Neural progenitor cell (in vitro differentiated cells): ENCODE data around the gene POMGNT2. TPM values are rescaled to one million over a fixed set of nuclear protein-coding genes. Genes with fewer than 3 reads are reported as not detected.

Experiments used
- DNase-seq: peaks from one replicate; pipeline ENCODE4 v3.0.0-alpha.2; 2016; ENCODE audit warnings: low spot score
- H2AFZ ChIP-seq: fragments of 200-600 bp; sonication (generic); replicated peaks from 2 replicates; pipeline ENCODE4 v1.6.1; 2016; ENCODE audit warnings: antibody characterized with exemption
- H3F3A ChIP-seq: fragments of 200-600 bp; sonication (generic); 2 replicates; pipeline ENCODE4 v1.6.1; 2016; ENCODE audit warnings: antibody characterized with exemption, low read depth
- H3K27ac ChIP-seq: fragments of 200-600 bp; sonication (generic); 2 replicates; pipeline ENCODE4 v1.5.1; 2016; ENCODE audit warnings: mild to moderate bottlenecking
- H3K27me3 ChIP-seq: fragments of 200-600 bp; sonication (generic); 2 replicates; pipeline ENCODE4 v1.6.1; 2016; ENCODE audit warnings: mild to moderate bottlenecking, moderate library complexity
- H3K36me3 ChIP-seq: fragments of 200-600 bp; sonication (generic); 2 replicates; pipeline ENCODE4 v1.5.1; 2016
- H3K4me1 ChIP-seq: fragments of 200-600 bp; sonication (generic); 2 replicates; pipeline ENCODE4 v1.6.1; 2016; ENCODE audit warnings: mixed run types
- H3K4me2 ChIP-seq: fragments of 200-600 bp; sonication (generic); 2 replicates; pipeline ENCODE4 v1.6.1; 2016
- H3K4me3 ChIP-seq: fragments of 200-600 bp; sonication (generic); 2 replicates; pipeline ENCODE4 v1.5.1; 2016
- H3K79me2 ChIP-seq: fragments of 200-600 bp; sonication (generic); 2 replicates; pipeline ENCODE4 v1.6.1; 2016; ENCODE audit warnings: low read depth
- H3K9ac ChIP-seq: fragments of 200-600 bp; sonication (generic); 2 replicates; pipeline ENCODE4 v1.6.1; 2016
- H3K9me3 ChIP-seq: fragments of 200-600 bp; sonication (generic); 2 replicates; pipeline ENCODE4 v1.5.1; 2016; ENCODE audit warnings: low read depth
- H4K20me1 ChIP-seq: fragments of 200-600 bp; sonication (generic); 2 replicates; pipeline ENCODE4 v1.6.1; 2016; ENCODE audit warnings: low read depth
- H3K27ac Mint-ChIP-seq: 3 replicates; pipeline ENCODE4 v1.8.0; 2021; ENCODE audit warnings: mixed read lengths
- H3K27me3 Mint-ChIP-seq: 2 replicates; pipeline ENCODE4 v1.8.0; 2022; ENCODE audit warnings: low read depth, mild to moderate bottlenecking, inconsistent platforms, moderate library complexity, mixed read lengths; ENCODE audit not compliant: insufficient read depth
- H3K36me3 Mint-ChIP-seq: 3 replicates; pipeline ENCODE4 v1.8.0; 2021; ENCODE audit warnings: mixed read lengths
- H3K4me1 Mint-ChIP-seq: 3 replicates; pipeline ENCODE4 v1.8.0; 2021; ENCODE audit warnings: mixed read lengths
- H3K4me3 Mint-ChIP-seq: 3 replicates; pipeline ENCODE4 v1.8.0; 2021; ENCODE audit warnings: mild to moderate bottlenecking, moderate library complexity, mixed read lengths
- H3K9me3 Mint-ChIP-seq: 3 replicates; pipeline ENCODE4 v1.8.0; 2020; ENCODE audit warnings: mixed read lengths
- EZH2 ChIP-seq: fragments of 200-600 bp; sonication (generic); IDR thresholded peaks from 2 replicates; pipeline ENCODE4 v1.6.1; 2017; ENCODE audit warnings: antibody characterized with exemption, mild to moderate bottlenecking, moderate library complexity
- EZH2phosphoT487 ChIP-seq: fragments of 200-600 bp; sonication (generic); IDR thresholded peaks from 2 replicates; pipeline ENCODE4 v1.6.1; 2017; ENCODE audit warnings: antibody characterized with exemption
- total RNA-seq: library from RNA; depleted of rRNA; stranded (reverse); fragments of >200 nt; gene quantifications from 2 replicates; pipeline ENCODE4 v1.2.3, GENCODE V29; 2015; ENCODE audit warnings: low replicate concordance
- TF ChIP-seq, protein P1 (sequence below): fragments of 200-600 bp; sonication (generic); IDR thresholded peaks from 2 replicates; pipeline ENCODE4 v1.5.1; 2017; ENCODE audit warnings: antibody characterized with exemption, mild to moderate bottlenecking

Gene POMGNT2
- 13.2 and 28.8 TPM in 2 replicates for total RNA-seq

DNA sequence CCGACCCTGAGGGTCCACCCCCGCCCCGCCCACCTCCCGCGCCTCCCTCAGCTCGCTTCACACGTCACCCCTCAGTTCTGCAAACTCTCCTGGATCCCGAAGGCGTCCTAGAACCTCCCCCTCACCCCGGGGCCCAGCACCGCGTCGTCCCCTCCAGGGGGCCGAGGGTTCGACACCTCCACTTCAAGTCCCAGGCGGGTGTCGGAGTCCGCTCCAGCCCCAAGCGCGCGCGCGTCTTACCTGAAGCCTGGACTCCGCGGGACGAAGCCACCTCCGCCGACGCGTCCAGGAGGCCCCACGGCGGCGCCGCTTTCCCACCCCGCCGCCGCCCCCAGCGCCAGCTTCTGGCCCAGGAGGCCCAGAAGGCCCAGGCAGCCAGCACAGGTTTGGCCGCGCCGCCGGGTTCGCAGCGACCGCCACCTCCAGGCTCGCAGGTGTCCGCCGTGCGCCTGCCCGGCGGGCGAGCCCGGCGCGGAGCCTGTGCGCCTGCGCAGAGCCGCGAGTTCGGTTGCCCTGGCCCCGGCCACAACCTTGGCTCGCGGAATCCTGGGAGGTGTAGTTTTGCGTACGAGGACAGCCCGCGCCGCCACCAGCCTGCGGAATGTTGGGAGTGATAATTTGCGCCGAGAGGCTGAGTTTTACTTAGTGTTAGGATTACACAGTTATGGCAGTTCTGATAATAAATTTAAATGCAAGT is at the start of gene POMGNT2:
POMGNT2 (minus strand) TSS at position 484 of the 697 bp plus-strand sequence. CDS start 24,648 bp downstream, outside the sequence.
- peak within 1 kb of the TSS; percentile 92 for H2AFZ ChIP-seq
- peak within 1 kb of the TSS; percentile 77 for H3K4me3 ChIP-seq
- peak; percentile 96 for DNase-seq
- no peaks in the 10 kb centered on the region for H3K36me3 Mint-ChIP-seq
- H3K9ac ChIP-seq = peak within 1 kb of the TSS; percentile 44
- peaks cover 7% of the 10 kb centered on the region for H3K4me1 ChIP-seq
- peaks cover 14% of the 10 kb centered on the region for H3K4me1 Mint-ChIP-seq
- H3K9me3 Mint-ChIP-seq = no peaks in the 10 kb centered on the region
- no peaks in the 10 kb centered on the region for H4K20me1 ChIP-seq
- H3K27ac ChIP-seq = no peak within 1 kb of the TSS
- H3K79me2 ChIP-seq = peaks cover 15% of the 10 kb centered on the region
- H3K4me3 Mint-ChIP-seq = peak within 1 kb of the TSS; percentile 80
- peak within 1 kb of the TSS; percentile 85 for H3K4me2 ChIP-seq
- H3K27ac Mint-ChIP-seq = no peak within 1 kb of the TSS
- no peaks in the 10 kb centered on the region for H3F3A ChIP-seq
- no peaks in the 10 kb centered on the region for H3K9me3 ChIP-seq
- H3K27me3 Mint-ChIP-seq = no peaks in the 10 kb centered on the region
- no peak for TF ChIP-seq EZH2
- TF ChIP-seq, protein P1, sequence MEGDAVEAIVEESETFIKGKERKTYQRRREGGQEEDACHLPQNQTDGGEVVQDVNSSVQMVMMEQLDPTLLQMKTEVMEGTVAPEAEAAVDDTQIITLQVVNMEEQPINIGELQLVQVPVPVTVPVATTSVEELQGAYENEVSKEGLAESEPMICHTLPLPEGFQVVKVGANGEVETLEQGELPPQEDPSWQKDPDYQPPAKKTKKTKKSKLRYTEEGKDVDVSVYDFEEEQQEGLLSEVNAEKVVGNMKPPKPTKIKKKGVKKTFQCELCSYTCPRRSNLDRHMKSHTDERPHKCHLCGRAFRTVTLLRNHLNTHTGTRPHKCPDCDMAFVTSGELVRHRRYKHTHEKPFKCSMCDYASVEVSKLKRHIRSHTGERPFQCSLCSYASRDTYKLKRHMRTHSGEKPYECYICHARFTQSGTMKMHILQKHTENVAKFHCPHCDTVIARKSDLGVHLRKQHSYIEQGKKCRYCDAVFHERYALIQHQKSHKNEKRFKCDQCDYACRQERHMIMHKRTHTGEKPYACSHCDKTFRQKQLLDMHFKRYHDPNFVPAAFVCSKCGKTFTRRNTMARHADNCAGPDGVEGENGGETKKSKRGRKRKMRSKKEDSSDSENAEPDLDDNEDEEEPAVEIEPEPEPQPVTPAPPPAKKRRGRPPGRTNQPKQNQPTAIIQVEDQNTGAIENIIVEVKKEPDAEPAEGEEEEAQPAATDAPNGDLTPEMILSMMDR = peak; percentile 11
- peaks cover 33% of the 10 kb centered on the region for H3K27me3 ChIP-seq
- H3K36me3 ChIP-seq = no peaks in the 10 kb centered on the region

DNA sequence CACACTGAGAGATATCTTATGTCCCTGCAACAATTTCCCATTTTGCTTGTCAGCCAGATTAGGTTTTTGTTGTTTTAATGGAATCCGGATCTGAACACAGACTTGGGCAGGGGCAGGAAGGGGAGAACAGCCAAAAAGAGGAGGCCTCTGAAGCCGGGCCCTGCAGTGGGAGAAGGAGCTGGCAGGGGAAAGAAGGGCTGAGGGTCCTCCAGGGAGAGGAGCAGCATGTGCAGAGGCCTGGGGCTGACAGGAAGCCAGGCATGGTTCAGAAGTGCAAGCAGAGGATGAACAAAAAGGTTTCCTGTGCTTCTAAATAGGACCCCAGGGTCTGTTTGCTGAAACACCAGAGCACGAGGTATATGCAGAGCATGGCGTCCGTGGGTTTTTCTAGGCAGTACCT is 49.1 kb upstream of the POMGNT2 start:
- Histone ChIP-seq H3K36me3 (no peaks in the 10 kb centered on the region), H3K27me3 (no peaks in the 10 kb centered on the region), H3K79me2 (no peaks in the 10 kb centered on the region), H3K4me2 (no peak overlapping the region), H3K9me3 (no peaks in the 10 kb centered on the region), H3K4me1 (peaks cover 3% of the 10 kb centered on the region), H3K4me3 (no peak overlapping the region), H2AFZ (no peak overlapping the region), H3F3A (no peaks in the 10 kb centered on the region), H3K27ac (no peak overlapping the region), H3K9ac (no peak overlapping the region), H4K20me1 (no peaks in the 10 kb centered on the region)
- no peak for DNase-seq
- no peaks in the 10 kb centered on the region for H3K36me3 Mint-ChIP-seq
- no peak overlapping the region for H3K4me3 Mint-ChIP-seq
- TF ChIP-seq, protein P1 = no peak
- no peak for TF ChIP-seq EZH2phosphoT487
- no peak for TF ChIP-seq EZH2
- H3K27ac Mint-ChIP-seq = no peak overlapping the region
- H3K9me3 Mint-ChIP-seq = no peaks in the 10 kb centered on the region
- H3K27me3 Mint-ChIP-seq = peaks cover 9% of the 10 kb centered on the region
- peaks cover 4% of the 10 kb centered on the region for H3K4me1 Mint-ChIP-seq

DNA sequence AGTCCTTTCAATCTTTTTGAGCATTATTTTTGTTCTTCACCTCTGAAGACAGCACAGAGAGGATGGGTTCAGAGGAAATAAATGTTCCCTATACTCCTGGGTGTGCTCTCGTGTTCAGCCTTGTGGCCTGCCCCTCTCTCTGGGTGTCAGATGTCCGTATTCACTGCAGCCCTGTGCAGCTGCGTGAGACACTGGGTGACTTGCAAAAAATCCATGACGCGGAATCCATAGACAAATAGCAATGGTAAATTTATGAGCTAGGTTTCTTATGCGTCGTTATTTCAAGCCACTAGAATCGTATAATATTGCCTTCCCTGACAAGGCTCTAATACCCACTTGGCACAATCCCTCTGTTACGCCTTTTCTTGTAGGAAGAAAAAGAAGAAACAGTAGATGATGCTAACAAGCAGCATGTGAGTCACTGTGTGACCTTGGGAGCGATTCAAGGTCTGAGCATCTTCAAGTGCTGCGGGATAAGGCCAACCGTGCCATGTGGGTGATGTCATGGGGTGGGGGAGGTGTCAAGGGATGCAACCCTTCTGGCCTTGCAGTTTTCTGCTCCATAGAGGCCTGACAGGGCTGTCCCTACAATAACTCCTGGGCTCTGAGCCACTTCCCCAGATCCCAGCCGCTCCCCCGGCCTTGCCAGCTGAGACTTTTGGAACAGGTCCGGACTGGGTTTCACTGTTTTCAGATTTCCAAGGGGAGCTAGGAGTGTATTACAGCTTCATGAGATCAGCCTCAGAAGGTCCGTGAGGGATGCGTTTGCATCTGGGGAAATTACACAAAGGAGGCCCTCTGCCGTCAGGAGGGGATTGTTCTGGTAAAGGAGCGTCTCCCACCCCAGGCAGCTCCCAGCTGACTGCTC is 47.6 kb upstream of the POMGNT2 start:
- H3K4me2 ChIP-seq = no peak overlapping the region

More for the DNA sequence above, 47.6 kb upstream of the POMGNT2 start:
- H3K36me3 Mint-ChIP-seq = no peaks in the 10 kb centered on the region
- Histone ChIP-seq H3K27me3 (no peaks in the 10 kb centered on the region), H2AFZ (no peak overlapping the region), H3K79me2 (no peaks in the 10 kb centered on the region), H3K9ac (no peak overlapping the region), H3K4me3 (no peak overlapping the region), H3F3A (no peaks in the 10 kb centered on the region), H3K27ac (no peak overlapping the region), H3K4me1 (peaks cover 3% of the 10 kb centered on the region), H3K9me3 (no peaks in the 10 kb centered on the region), H3K36me3 (no peaks in the 10 kb centered on the region), H4K20me1 (no peaks in the 10 kb centered on the region)
- no peaks in the 10 kb centered on the region for H3K9me3 Mint-ChIP-seq
- H3K27me3 Mint-ChIP-seq = peaks cover 9% of the 10 kb centered on the region
- H3K27ac Mint-ChIP-seq = peak overlapping the region; percentile 69
- H3K4me3 Mint-ChIP-seq = no peak overlapping the region
- peaks cover 4% of the 10 kb centered on the region for H3K4me1 Mint-ChIP-seq
- DNase-seq = peak; percentile 18
- TF ChIP-seq, protein P1 = no peak
- no peak for TF ChIP-seq EZH2
- TF ChIP-seq EZH2phosphoT487 = no peak
